HEK293 (cell line): Measurements from ENCODE around the gene MOSPD3.

Experiments
- FEZF1 ChIP-seq: fragments of 450-650 bp; formaldehyde crosslinking; IDR thresholded peaks from 2 replicates; pipeline ENCODE4 v1.5.1; 2016; ENCODE audit warnings: missing biosample characterization, missing genetic modification characterization
- HOXA7 ChIP-seq: sonication (generic); formaldehyde crosslinking; IDR thresholded peaks from 2 replicates; pipeline ENCODE4 v1.8.1; 2022; ENCODE audit warnings: missing genetic modification reagents, borderline replicate concordance
- KLF10 ChIP-seq: fragments of 450-650 bp; IDR thresholded peaks from 2 replicates; pipeline ENCODE4 v1.5.1; 2018; ENCODE audit warnings: missing biosample characterization, mild to moderate bottlenecking, missing genetic modification characterization
- KLF7 ChIP-seq: fragments of 450-650 bp; formaldehyde crosslinking; IDR thresholded peaks from 2 replicates; pipeline ENCODE4 v1.5.1; 2016; ENCODE audit warnings: missing biosample characterization, missing genetic modification characterization, borderline replicate concordance
- KLF8 ChIP-seq: fragments of 450-650 bp; formaldehyde crosslinking; IDR thresholded peaks from 2 replicates; pipeline ENCODE4 v1.5.1; 2016; ENCODE audit warnings: missing biosample characterization, missing genetic modification characterization
- MYNN ChIP-seq: fragments of 450-650 bp; formaldehyde crosslinking; IDR thresholded peaks from 2 replicates; pipeline ENCODE4 v1.5.1; 2016; ENCODE audit warnings: missing biosample characterization, missing genetic modification characterization, borderline replicate concordance
- PRDM6 ChIP-seq: fragments of 450-650 bp; formaldehyde crosslinking; IDR thresholded peaks from 2 replicates; pipeline ENCODE4 v1.5.1; 2017; ENCODE audit warnings: missing biosample characterization, missing genetic modification characterization
- SALL2 ChIP-seq: fragments of 450-650 bp; formaldehyde crosslinking; IDR thresholded peaks from 2 replicates; pipeline ENCODE4 v1.5.0; 2017; ENCODE audit warnings: missing biosample characterization, mild to moderate bottlenecking, missing genetic modification characterization, borderline replicate concordance
- SETDB1 ChIP-seq: IDR thresholded peaks from one replicate; pipeline ENCODE4 v1.6.1; 2017; ENCODE audit warnings: mild to moderate bottlenecking, low read length, moderate library complexity, mixed read lengths; ENCODE audit not compliant: insufficient read length
- SP2 ChIP-seq: fragments of 450-650 bp; formaldehyde crosslinking; IDR thresholded peaks from 2 replicates; pipeline ENCODE4 v1.5.1; 2016; ENCODE audit warnings: missing biosample characterization, missing genetic modification characterization
- SP3 ChIP-seq: fragments of 450-650 bp; formaldehyde crosslinking; IDR thresholded peaks from 2 replicates; pipeline ENCODE4 v1.5.1; 2016; ENCODE audit warnings: missing biosample characterization, missing genetic modification characterization
- YY2 ChIP-seq: fragments of 450-650 bp; formaldehyde crosslinking; IDR thresholded peaks from 2 replicates; pipeline ENCODE4 v1.5.1; 2016; ENCODE audit warnings: missing biosample characterization, missing genetic modification characterization
- ZFHX2 ChIP-seq: fragments of 450-650 bp; formaldehyde crosslinking; conservative IDR thresholded peaks from 2 replicates; pipeline ENCODE4 v1.5.1; 2016; ENCODE audit warnings: missing biosample characterization, missing genetic modification characterization
- ZFP69B ChIP-seq: fragments of 450-650 bp; formaldehyde crosslinking; IDR thresholded peaks from 2 replicates; pipeline ENCODE4 v1.5.1; 2016; ENCODE audit warnings: missing biosample characterization, missing genetic modification characterization
- ZNF114 ChIP-seq: fragments of 450-650 bp; formaldehyde crosslinking; IDR thresholded peaks from 2 replicates; pipeline ENCODE4 v1.5.0; 2017; ENCODE audit warnings: missing biosample characterization, missing genetic modification characterization
- ZNF121 ChIP-seq: fragments of 450-650 bp; formaldehyde crosslinking; IDR thresholded peaks from 2 replicates; pipeline ENCODE4 v1.5.1; 2016; ENCODE audit warnings: missing biosample characterization, missing genetic modification characterization
- ZNF133 ChIP-seq: fragments of 450-650 bp; formaldehyde crosslinking; IDR thresholded peaks from 2 replicates; pipeline ENCODE4 v1.5.1; 2016; ENCODE audit warnings: missing biosample characterization, missing genetic modification characterization
- ZNF140 ChIP-seq: fragments of 450-650 bp; formaldehyde crosslinking; IDR thresholded peaks from 2 replicates; pipeline ENCODE4 v1.5.1; 2016; ENCODE audit warnings: missing biosample characterization, missing genetic modification characterization
- ZNF169 ChIP-seq: fragments of 450-650 bp; formaldehyde crosslinking; IDR thresholded peaks from 2 replicates; pipeline ENCODE4 v1.5.1; 2016; ENCODE audit warnings: missing biosample characterization, missing genetic modification characterization
- ZNF184 ChIP-seq: fragments of 450-650 bp; IDR thresholded peaks from 2 replicates; pipeline ENCODE4 v1.5.1; 2018; ENCODE audit warnings: missing biosample characterization, mild to moderate bottlenecking, missing genetic modification characterization
- ZNF211 ChIP-seq: fragments of 450-650 bp; formaldehyde crosslinking; IDR thresholded peaks from 2 replicates; pipeline ENCODE4 v1.5.1; 2016; ENCODE audit warnings: low read depth, missing biosample characterization, missing genetic modification characterization
- ZNF302 ChIP-seq: fragments of 450-650 bp; formaldehyde crosslinking; IDR thresholded peaks from 2 replicates; pipeline ENCODE4 v1.5.1; 2016; ENCODE audit warnings: missing biosample characterization, missing genetic modification characterization, low read depth
- ZNF391 ChIP-seq: fragments of 450-650 bp; formaldehyde crosslinking; IDR thresholded peaks from 2 replicates; pipeline ENCODE4 v1.5.1; 2016; ENCODE audit warnings: low read depth, missing biosample characterization, missing genetic modification characterization, borderline replicate concordance
- ZNF521 ChIP-seq: fragments of 450-650 bp; formaldehyde crosslinking; IDR thresholded peaks from 2 replicates; pipeline ENCODE4 v1.5.1; 2017; ENCODE audit warnings: missing biosample characterization, mild to moderate bottlenecking, missing genetic modification characterization
- ZNF529 ChIP-seq: fragments of 450-650 bp; formaldehyde crosslinking; IDR thresholded peaks from 2 replicates; pipeline ENCODE4 v1.5.1; 2017; ENCODE audit warnings: missing genetic modification characterization, missing biosample characterization; ENCODE audit not compliant: insufficient replicate concordance
- ZNF558 ChIP-seq: fragments of 450-650 bp; formaldehyde crosslinking; IDR thresholded peaks from 2 replicates; pipeline ENCODE4 v1.5.1; 2016; ENCODE audit warnings: missing biosample characterization, missing genetic modification characterization
- ZNF596 ChIP-seq: fragments of 450-650 bp; IDR thresholded peaks from 2 replicates; pipeline ENCODE4 v1.5.0; 2018; ENCODE audit warnings: missing biosample characterization, mild to moderate bottlenecking, missing genetic modification characterization, moderate library complexity
- ZNF658 ChIP-seq: fragments of 450-650 bp; formaldehyde crosslinking; IDR thresholded peaks from 2 replicates; pipeline ENCODE4; 2016; ENCODE audit warnings: missing biosample characterization, missing genetic modification characterization
- ZNF664 ChIP-seq: fragments of 450-650 bp; formaldehyde crosslinking; IDR thresholded peaks from 2 replicates; pipeline ENCODE4 v1.5.1; 2016; ENCODE audit warnings: missing biosample characterization, missing genetic modification characterization
- ZNF701 ChIP-seq: fragments of 450-650 bp; formaldehyde crosslinking; IDR thresholded peaks from 2 replicates; pipeline ENCODE4 v1.5.1; 2016; ENCODE audit warnings: missing biosample characterization, missing genetic modification characterization
- ZNF776 ChIP-seq: fragments of 450-650 bp; formaldehyde crosslinking; IDR thresholded peaks from 2 replicates; pipeline ENCODE4 v1.5.0; 2017; ENCODE audit warnings: missing biosample characterization, missing genetic modification characterization, borderline replicate concordance
- ZSCAN5A ChIP-seq: fragments of 450-650 bp; formaldehyde crosslinking; IDR thresholded peaks from 2 replicates; pipeline ENCODE4 v1.5.1; 2016; ENCODE audit warnings: missing biosample characterization, missing genetic modification characterization
- TF ChIP-seq, protein P1 (sequence below): fragments of 450-650 bp; IDR thresholded peaks from 2 replicates; pipeline ENCODE4 v1.5.1; 2018; ENCODE audit warnings: missing biosample characterization, missing genetic modification characterization
- TF ChIP-seq, protein P2 (sequence below): fragments of 450-650 bp; formaldehyde crosslinking; IDR thresholded peaks from 2 replicates; pipeline ENCODE4 v1.5.1; 2017; ENCODE audit warnings: missing biosample characterization, missing genetic modification characterization
- TF ChIP-seq, protein P3 (sequence below): sonication (generic); formaldehyde crosslinking; IDR thresholded peaks from 2 replicates; pipeline ENCODE4 v1.8.1; 2022; ENCODE audit warnings: mild to moderate bottlenecking, moderate library complexity, missing genetic modification reagents

MOSPD3 gene

GRCh38 chr7:100611983-100612729 lies at the start of gene MOSPD3 (continued):
- TF ChIP-seq HOXA7 (CRISPR knock-in tag) (no peak), PRDM6 (tag by site-specific recombination) (no peak), SP2 (tag by site-specific recombination) (peak; percentile 94), ZNF664 (no peak), ZNF169 (tag by site-specific recombination) (no peak), ZNF521 (no peak), ZSCAN5A (tag by site-specific recombination) (no peak), YY2 (peak; percentile 78; the same call in 1 of the 2 replicates), KLF10 (tag by site-specific recombination) (peak; percentile 91), ZNF114 (no peak), ZNF558 (tag by site-specific recombination) (no peak), KLF8 (peak; percentile 95), SETDB1 (no peak), ZFHX2 (tag by site-specific recombination) (no peak), SP3 (tag by site-specific recombination) (peak; percentile 96), SALL2 (tag by site-specific recombination) (no peak), ZNF776 (tag by site-specific recombination) (no peak), ZNF391 (tag by site-specific recombination) (no peak), ZNF184 (no peak), ZNF596 (no peak), MYNN (no peak), ZNF133 (no peak), ZNF302 (tag by site-specific recombination) (no peak), ZNF140 (tag by site-specific recombination) (no peak), ZFP69B (tag by site-specific recombination) (no peak), FEZF1 (tag by site-specific recombination) (no peak), KLF7 (tag by site-specific recombination) (0 out of 2 replicates have a peak, but pooled peaks have one; percentile 15), ZNF121 (tag by site-specific recombination) (no peak), ZNF701 (tag by site-specific recombination) (no peak), ZNF211 (tag by site-specific recombination) (no peak), ZNF658 (tag by site-specific recombination) (no peak), ZNF529 (no peak)
- TF ChIP-seq, protein P1, sequence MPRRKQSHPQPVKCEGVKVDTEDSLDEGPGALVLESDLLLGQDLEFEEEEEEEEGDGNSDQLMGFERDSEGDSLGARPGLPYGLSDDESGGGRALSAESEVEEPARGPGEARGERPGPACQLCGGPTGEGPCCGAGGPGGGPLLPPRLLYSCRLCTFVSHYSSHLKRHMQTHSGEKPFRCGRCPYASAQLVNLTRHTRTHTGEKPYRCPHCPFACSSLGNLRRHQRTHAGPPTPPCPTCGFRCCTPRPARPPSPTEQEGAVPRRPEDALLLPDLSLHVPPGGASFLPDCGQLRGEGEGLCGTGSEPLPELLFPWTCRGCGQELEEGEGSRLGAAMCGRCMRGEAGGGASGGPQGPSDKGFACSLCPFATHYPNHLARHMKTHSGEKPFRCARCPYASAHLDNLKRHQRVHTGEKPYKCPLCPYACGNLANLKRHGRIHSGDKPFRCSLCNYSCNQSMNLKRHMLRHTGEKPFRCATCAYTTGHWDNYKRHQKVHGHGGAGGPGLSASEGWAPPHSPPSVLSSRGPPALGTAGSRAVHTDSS (tag by site-specific recombination): no peak
- TF ChIP-seq, protein P2, sequence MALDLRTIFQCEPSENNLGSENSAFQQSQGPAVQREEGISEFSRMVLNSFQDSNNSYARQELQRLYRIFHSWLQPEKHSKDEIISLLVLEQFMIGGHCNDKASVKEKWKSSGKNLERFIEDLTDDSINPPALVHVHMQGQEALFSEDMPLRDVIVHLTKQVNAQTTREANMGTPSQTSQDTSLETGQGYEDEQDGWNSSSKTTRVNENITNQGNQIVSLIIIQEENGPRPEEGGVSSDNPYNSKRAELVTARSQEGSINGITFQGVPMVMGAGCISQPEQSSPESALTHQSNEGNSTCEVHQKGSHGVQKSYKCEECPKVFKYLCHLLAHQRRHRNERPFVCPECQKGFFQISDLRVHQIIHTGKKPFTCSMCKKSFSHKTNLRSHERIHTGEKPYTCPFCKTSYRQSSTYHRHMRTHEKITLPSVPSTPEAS (tag by site-specific recombination): no peak
- TF ChIP-seq, protein P3, sequence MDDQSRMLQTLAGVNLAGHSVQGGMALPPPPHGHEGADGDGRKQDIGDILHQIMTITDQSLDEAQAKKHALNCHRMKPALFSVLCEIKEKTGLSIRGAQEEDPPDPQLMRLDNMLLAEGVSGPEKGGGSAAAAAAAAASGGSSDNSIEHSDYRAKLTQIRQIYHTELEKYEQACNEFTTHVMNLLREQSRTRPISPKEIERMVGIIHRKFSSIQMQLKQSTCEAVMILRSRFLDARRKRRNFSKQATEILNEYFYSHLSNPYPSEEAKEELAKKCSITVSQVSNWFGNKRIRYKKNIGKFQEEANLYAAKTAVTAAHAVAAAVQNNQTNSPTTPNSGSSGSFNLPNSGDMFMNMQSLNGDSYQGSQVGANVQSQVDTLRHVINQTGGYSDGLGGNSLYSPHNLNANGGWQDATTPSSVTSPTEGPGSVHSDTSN: no peak
